ENCODE data around the gene ARHGEF12.

ARHGEF12 gene

DNA sequence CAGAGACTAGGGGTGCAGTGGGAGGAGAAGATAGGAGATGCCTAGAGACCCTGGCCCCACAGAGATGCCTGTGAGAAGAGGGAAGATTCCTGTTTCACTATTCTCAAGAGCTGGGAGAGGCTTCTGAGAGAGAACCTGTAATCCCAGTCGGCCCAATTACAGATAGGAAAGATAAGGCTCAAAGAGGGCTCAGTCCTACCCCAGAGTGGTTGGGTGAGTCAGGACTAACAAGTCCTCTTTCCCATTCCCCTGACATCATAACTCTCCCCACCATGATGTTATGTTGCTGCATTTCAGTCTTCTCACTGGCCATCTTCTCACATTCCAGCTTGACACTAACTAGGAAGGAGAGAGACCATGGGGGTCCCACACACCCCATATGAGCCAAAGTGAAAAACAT, 17.9 kb downstream of the ARHGEF12 start:
- Histone ChIP-seq H3K36me3 (ENCODE audit: control insufficient read depth in 1 of 2, insufficient read depth in 2 of 2, low read length in 2 of 2) (no peaks in the 10 kb centered on the region), H3K27me3 (ENCODE audit: control insufficient read depth in 1 of 2, insufficient read depth in 2 of 2, low read length in 2 of 2) (no peaks in the 10 kb centered on the region), H3K27ac (ENCODE audit: low read depth, low read length) (no peak overlapping the region), H3K9ac (ENCODE audit: low read depth in 1 of 2, low read length in 2 of 2) (no peak overlapping the region), H3K4me1 (ENCODE audit: control insufficient read depth in 1 of 2, insufficient read depth in 2 of 2, low read length in 2 of 2) (peaks cover 17 to 26% of the 10 kb centered on the region in 2 donors), H3K4me3 (ENCODE audit: low read depth in 1 of 2, low read length in 2 of 2) (no peak overlapping the region), H3K9me3 (ENCODE audit: control insufficient read depth in 1 of 2, low read length in 2 of 2) (no peaks in the 10 kb centered on the region)

DNA sequence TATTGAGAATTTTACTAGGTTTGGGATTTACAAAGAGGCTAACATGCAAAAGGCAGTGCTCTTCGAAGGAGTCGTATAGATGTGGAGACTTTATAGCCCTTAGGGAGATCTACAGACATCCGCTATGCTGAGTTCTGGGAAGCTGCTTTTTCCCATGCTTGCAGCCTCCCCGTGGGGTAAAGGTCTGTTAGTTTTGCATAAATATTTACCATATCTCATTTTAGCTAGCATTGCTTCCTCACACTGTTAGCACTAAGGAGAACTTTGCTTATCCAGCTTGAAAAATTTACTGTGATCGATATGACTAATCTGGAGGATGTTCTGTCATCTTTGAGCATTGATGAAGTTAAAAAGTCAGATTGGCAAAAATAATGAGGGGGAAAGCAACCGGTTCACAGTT, 18.6 kb downstream of the ARHGEF12 start:
- Histone ChIP-seq H3K27me3 (ENCODE audit: control insufficient read depth in 1 of 2, insufficient read depth in 2 of 2, low read length in 2 of 2) (no peaks in the 10 kb centered on the region), H3K9me3 (ENCODE audit: control insufficient read depth in 1 of 2, low read length in 2 of 2) (no peaks in the 10 kb centered on the region), H3K4me1 (ENCODE audit: control insufficient read depth in 1 of 2, insufficient read depth in 2 of 2, low read length in 2 of 2) (peaks cover 17 to 26% of the 10 kb centered on the region in 2 donors), H3K9ac (ENCODE audit: low read depth in 1 of 2, low read length in 2 of 2) (no peak overlapping the region), H3K27ac (ENCODE audit: low read depth, low read length) (no peak overlapping the region), H3K4me3 (ENCODE audit: low read depth in 1 of 2, low read length in 2 of 2) (no peak overlapping the region), H3K36me3 (ENCODE audit: control insufficient read depth in 1 of 2, insufficient read depth in 2 of 2, low read length in 2 of 2) (no peaks in the 10 kb centered on the region)

DNA sequence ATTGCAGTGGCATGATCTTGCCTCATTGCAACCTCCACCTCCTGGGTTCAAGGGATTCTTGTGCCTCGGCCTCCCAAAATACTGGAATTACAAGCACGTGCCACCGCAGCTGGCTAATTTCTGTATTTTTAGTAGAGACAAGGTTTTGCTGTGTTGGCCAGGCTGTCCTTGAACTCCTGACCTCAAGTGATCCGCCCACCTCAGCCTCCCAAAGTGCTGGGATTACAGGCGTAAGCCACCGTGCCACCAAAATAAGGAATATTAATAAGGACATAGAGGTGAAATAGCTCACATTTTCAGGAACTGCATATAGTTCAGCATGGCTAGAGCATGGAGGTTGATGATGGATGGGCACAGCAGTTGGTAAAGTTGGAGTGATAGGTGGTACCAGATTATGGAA, 21.4 kb downstream of the ARHGEF12 start:
- no peak overlapping the region for H3K9ac ChIP-seq (ENCODE audit: low read depth in 1 of 2, low read length in 2 of 2)
- no peak overlapping the region for H3K27ac ChIP-seq (ENCODE audit: low read depth, low read length)
- peaks cover 14 to 23% of the 10 kb centered on the region in 2 donors for H3K4me1 ChIP-seq (ENCODE audit: control insufficient read depth in 1 of 2, insufficient read depth in 2 of 2, low read length in 2 of 2)
- no peaks in the 10 kb centered on the region for H3K36me3 ChIP-seq (ENCODE audit: control insufficient read depth in 1 of 2, insufficient read depth in 2 of 2, low read length in 2 of 2)
- H3K9me3 ChIP-seq (ENCODE audit: control insufficient read depth in 1 of 2, low read length in 2 of 2) = no peaks in the 10 kb centered on the region
- H3K27me3 ChIP-seq (ENCODE audit: control insufficient read depth in 1 of 2, insufficient read depth in 2 of 2, low read length in 2 of 2) = no peaks in the 10 kb centered on the region
- H3K4me3 ChIP-seq (ENCODE audit: low read depth in 1 of 2, low read length in 2 of 2) = no peak overlapping the region

GRCh38 chr11:120358729-120359128, 22.5 kb downstream of the ARHGEF12 start:
- H3K4me3 ChIP-seq (ENCODE audit: low read depth in 1 of 2, low read length in 2 of 2) = no peak overlapping the region
- H3K9ac ChIP-seq (ENCODE audit: low read depth in 1 of 2, low read length in 2 of 2) = no peak overlapping the region
- no peaks in the 10 kb centered on the region for H3K36me3 ChIP-seq (ENCODE audit: control insufficient read depth in 1 of 2, insufficient read depth in 2 of 2, low read length in 2 of 2)
- H3K27me3 ChIP-seq (ENCODE audit: control insufficient read depth in 1 of 2, insufficient read depth in 2 of 2, low read length in 2 of 2) = no peaks in the 10 kb centered on the region
- H3K9me3 ChIP-seq (ENCODE audit: control insufficient read depth in 1 of 2, low read length in 2 of 2) = no peaks in the 10 kb centered on the region
- peaks cover 4 to 13% of the 10 kb centered on the region in 2 donors for H3K4me1 ChIP-seq (ENCODE audit: control insufficient read depth in 1 of 2, insufficient read depth in 2 of 2, low read length in 2 of 2)
- no peak overlapping the region for H3K27ac ChIP-seq (ENCODE audit: low read depth, low read length)

- Histone ChIP-seq H3K27ac (ENCODE audit: low read depth, low read length) (no peak overlapping the region), H3K36me3 (ENCODE audit: control insufficient read depth in 1 of 2, insufficient read depth in 2 of 2, low read length in 2 of 2) (no peaks in the 10 kb centered on the region), H3K9me3 (ENCODE audit: control insufficient read depth in 1 of 2, low read length in 2 of 2) (no peaks in the 10 kb centered on the region), H3K9ac (ENCODE audit: low read depth in 1 of 2, low read length in 2 of 2) (no peak overlapping the region), H3K4me3 (ENCODE audit: low read depth in 1 of 2, low read length in 2 of 2) (no peak overlapping the region), H3K27me3 (ENCODE audit: control insufficient read depth in 1 of 2, insufficient read depth in 2 of 2, low read length in 2 of 2) (no peaks in the 10 kb centered on the region), H3K4me1 (ENCODE audit: control insufficient read depth in 1 of 2, insufficient read depth in 2 of 2, low read length in 2 of 2) (no peaks in the 10 kb centered on the region)
These were observed 27.2 kb downstream of the ARHGEF12 start for GRCh38 chr11:120363436-120363835.

- H3K27ac ChIP-seq (ENCODE audit: low read depth, low read length) = no peak overlapping the region
- no peaks in the 10 kb centered on the region for H3K9me3 ChIP-seq (ENCODE audit: control insufficient read depth in 1 of 2, low read length in 2 of 2)
- H3K4me3 ChIP-seq (ENCODE audit: low read depth in 1 of 2, low read length in 2 of 2) = no peak overlapping the region
- H3K9ac ChIP-seq (ENCODE audit: low read depth in 1 of 2, low read length in 2 of 2) = no peak overlapping the region
- no peaks in the 10 kb centered on the region for H3K27me3 ChIP-seq (ENCODE audit: control insufficient read depth in 1 of 2, insufficient read depth in 2 of 2, low read length in 2 of 2)
- peaks cover 0 to 5% of the 10 kb centered on the region in 2 donors for H3K4me1 ChIP-seq (ENCODE audit: control insufficient read depth in 1 of 2, insufficient read depth in 2 of 2, low read length in 2 of 2)
- no peaks in the 10 kb centered on the region for H3K36me3 ChIP-seq (ENCODE audit: control insufficient read depth in 1 of 2, insufficient read depth in 2 of 2, low read length in 2 of 2)
These were observed 29.3 kb downstream of the ARHGEF12 start for GRCh38 chr11:120365512-120365911.

DNA sequence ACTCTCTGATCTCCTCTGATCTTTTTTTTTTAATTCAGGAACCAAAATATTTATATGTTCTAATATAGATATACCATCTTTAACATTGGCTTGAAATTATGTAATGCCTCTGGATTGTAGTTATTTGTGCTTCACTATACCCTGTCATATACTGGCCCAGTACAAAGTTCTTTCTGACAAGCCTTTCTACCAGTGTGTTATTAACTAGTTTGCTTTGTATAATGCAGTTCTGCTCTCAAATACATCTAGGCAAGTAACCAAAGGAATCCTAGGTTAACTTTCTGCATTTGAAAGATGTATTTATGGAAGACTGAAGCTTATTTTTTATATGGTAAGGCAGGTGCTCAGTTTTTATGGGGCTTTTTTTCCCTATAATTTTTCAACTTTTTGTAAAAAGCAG, 36.1 kb downstream of the ARHGEF12 start:
- Histone ChIP-seq H3K4me1 (ENCODE audit: control insufficient read depth in 1 of 2, insufficient read depth in 2 of 2, low read length in 2 of 2) (peaks cover 13 to 23% of the 10 kb centered on the region in 2 donors), H3K9ac (ENCODE audit: low read depth in 1 of 2, low read length in 2 of 2) (no peak overlapping the region), H3K36me3 (ENCODE audit: control insufficient read depth in 1 of 2, insufficient read depth in 2 of 2, low read length in 2 of 2) (no peaks in the 10 kb centered on the region), H3K9me3 (ENCODE audit: control insufficient read depth in 1 of 2, low read length in 2 of 2) (no peaks in the 10 kb centered on the region), H3K27ac (ENCODE audit: low read depth, low read length) (no peak overlapping the region), H3K4me3 (ENCODE audit: low read depth in 1 of 2, low read length in 2 of 2) (no peak overlapping the region), H3K27me3 (ENCODE audit: control insufficient read depth in 1 of 2, insufficient read depth in 2 of 2, low read length in 2 of 2) (no peaks in the 10 kb centered on the region)

- Histone ChIP-seq H3K9me3 (ENCODE audit: control insufficient read depth in 1 of 2, low read length in 2 of 2) (no peaks in the 10 kb centered on the region), H3K27me3 (ENCODE audit: control insufficient read depth in 1 of 2, insufficient read depth in 2 of 2, low read length in 2 of 2) (no peaks in the 10 kb centered on the region), H3K9ac (ENCODE audit: low read depth in 1 of 2, low read length in 2 of 2) (no peak overlapping the region), H3K4me1 (ENCODE audit: control insufficient read depth in 1 of 2, insufficient read depth in 2 of 2, low read length in 2 of 2) (peaks cover 13 to 22% of the 10 kb centered on the region in 2 donors), H3K4me3 (ENCODE audit: low read depth in 1 of 2, low read length in 2 of 2) (no peak overlapping the region), H3K36me3 (ENCODE audit: control insufficient read depth in 1 of 2, insufficient read depth in 2 of 2, low read length in 2 of 2) (no peaks in the 10 kb centered on the region), H3K27ac (ENCODE audit: low read depth, low read length) (no peak overlapping the region)
These were observed 38.9 kb downstream of the ARHGEF12 start for GRCh38 chr11:120375076-120375475.

- Histone ChIP-seq H3K4me3 (ENCODE audit: low read depth in 1 of 2, low read length in 2 of 2) (no peak overlapping the region), H3K9ac (ENCODE audit: low read depth in 1 of 2, low read length in 2 of 2) (no peak overlapping the region), H3K4me1 (ENCODE audit: control insufficient read depth in 1 of 2, insufficient read depth in 2 of 2, low read length in 2 of 2) (peaks cover 10 to 11% of the 10 kb centered on the region in 2 donors), H3K27ac (ENCODE audit: low read depth, low read length) (no peak overlapping the region), H3K36me3 (ENCODE audit: control insufficient read depth in 1 of 2, insufficient read depth in 2 of 2, low read length in 2 of 2) (no peaks in the 10 kb centered on the region), H3K9me3 (ENCODE audit: control insufficient read depth in 1 of 2, low read length in 2 of 2) (no peaks in the 10 kb centered on the region), H3K27me3 (ENCODE audit: control insufficient read depth in 1 of 2, insufficient read depth in 2 of 2, low read length in 2 of 2) (no peaks in the 10 kb centered on the region)
These were observed 40.5 kb downstream of the ARHGEF12 start for GRCh38 chr11:120376547-120377182.

- Histone ChIP-seq H3K4me3 (ENCODE audit: low read depth in 1 of 2, low read length in 2 of 2) (no peak overlapping the region), H3K9ac (ENCODE audit: low read depth in 1 of 2, low read length in 2 of 2) (no peak overlapping the region), H3K27me3 (ENCODE audit: control insufficient read depth in 1 of 2, insufficient read depth in 2 of 2, low read length in 2 of 2) (no peaks in the 10 kb centered on the region), H3K4me1 (ENCODE audit: control insufficient read depth in 1 of 2, insufficient read depth in 2 of 2, low read length in 2 of 2) (no peaks in the 10 kb centered on the region), H3K9me3 (ENCODE audit: control insufficient read depth in 1 of 2, low read length in 2 of 2) (no peaks in the 10 kb centered on the region), H3K27ac (ENCODE audit: low read depth, low read length) (no peak overlapping the region), H3K36me3 (ENCODE audit: control insufficient read depth in 1 of 2, insufficient read depth in 2 of 2, low read length in 2 of 2) (no peaks in the 10 kb centered on the region)
These were observed 42.3 kb downstream of the ARHGEF12 start for GRCh38 chr11:120378474-120378873.

DNA sequence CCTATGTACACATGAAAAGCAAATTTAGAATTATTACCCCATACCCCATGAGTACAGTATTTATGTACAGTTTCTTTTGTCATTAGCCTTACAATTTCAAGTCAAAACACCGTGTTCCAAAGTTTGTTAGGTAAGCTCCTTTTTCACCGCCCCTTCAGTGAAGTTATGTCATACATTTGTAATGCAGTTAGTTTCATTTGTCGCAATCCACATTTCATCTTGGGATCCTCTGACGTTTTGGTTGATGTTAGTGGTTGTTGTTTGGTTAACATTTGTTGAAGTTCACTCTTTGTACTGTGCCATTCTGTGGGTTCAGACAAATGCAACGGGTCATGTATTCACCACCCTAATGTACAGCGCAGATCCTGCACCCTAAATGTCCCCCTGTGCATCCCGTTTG, 45.2 kb downstream of the ARHGEF12 start:
- Histone ChIP-seq H3K27me3 (ENCODE audit: control insufficient read depth in 1 of 2, insufficient read depth in 2 of 2, low read length in 2 of 2) (no peaks in the 10 kb centered on the region), H3K27ac (ENCODE audit: low read depth, low read length) (no peak overlapping the region), H3K9me3 (ENCODE audit: control insufficient read depth in 1 of 2, low read length in 2 of 2) (no peaks in the 10 kb centered on the region), H3K36me3 (ENCODE audit: control insufficient read depth in 1 of 2, insufficient read depth in 2 of 2, low read length in 2 of 2) (no peaks in the 10 kb centered on the region), H3K4me3 (ENCODE audit: low read depth in 1 of 2, low read length in 2 of 2) (no peak overlapping the region), H3K9ac (ENCODE audit: low read depth in 1 of 2, low read length in 2 of 2) (no peak overlapping the region), H3K4me1 (ENCODE audit: control insufficient read depth in 1 of 2, insufficient read depth in 2 of 2, low read length in 2 of 2) (peaks cover 0 to 7% of the 10 kb centered on the region in 2 donors)
